ENCODE measurements around the gene C5orf22.
"Not testable (repeated sequence)": the region's sequence is repeated elsewhere in the genome, so short reads cannot be mapped to it uniquely, and the experiment has no call there.

Gene C5orf22

DNA sequence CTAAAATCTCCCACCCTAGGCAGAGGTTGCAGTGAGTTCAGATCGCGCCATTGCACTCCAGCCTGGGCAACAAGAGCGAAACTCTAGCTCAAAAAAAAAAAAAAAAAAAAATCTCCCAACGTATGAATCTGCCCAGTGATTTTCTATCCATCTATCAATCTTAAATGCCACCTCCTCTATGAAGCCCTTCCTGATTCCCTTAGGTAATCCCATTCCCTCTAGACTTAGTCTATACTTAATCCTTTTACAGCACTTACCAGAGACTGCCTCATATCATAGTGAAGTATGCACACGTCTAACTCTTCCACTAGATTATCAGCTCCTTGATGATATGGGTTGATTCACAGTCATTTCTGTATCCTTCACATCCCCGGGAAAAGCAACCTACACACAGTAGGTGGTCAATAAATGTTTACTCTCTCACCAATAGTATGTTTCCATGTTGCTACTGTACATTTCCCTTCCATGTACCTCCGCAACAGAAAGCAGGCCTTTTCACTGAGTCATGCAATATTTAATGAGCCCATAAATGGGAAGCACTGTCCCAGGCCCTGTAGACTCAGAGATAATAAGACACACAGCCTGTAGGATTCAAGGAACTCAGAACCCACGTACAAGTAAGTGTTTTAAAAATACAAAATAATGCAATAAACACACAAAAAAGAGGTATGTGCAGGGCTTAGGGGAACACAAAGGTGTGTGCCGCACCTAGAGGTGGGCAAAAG lies 1.4 kb upstream of the C5orf22 start:
- TF ChIP-seq ZFX (IDR thresholded peaks at IDR 0.05), result no peak
- TF ChIP-seq, protein P1, sequence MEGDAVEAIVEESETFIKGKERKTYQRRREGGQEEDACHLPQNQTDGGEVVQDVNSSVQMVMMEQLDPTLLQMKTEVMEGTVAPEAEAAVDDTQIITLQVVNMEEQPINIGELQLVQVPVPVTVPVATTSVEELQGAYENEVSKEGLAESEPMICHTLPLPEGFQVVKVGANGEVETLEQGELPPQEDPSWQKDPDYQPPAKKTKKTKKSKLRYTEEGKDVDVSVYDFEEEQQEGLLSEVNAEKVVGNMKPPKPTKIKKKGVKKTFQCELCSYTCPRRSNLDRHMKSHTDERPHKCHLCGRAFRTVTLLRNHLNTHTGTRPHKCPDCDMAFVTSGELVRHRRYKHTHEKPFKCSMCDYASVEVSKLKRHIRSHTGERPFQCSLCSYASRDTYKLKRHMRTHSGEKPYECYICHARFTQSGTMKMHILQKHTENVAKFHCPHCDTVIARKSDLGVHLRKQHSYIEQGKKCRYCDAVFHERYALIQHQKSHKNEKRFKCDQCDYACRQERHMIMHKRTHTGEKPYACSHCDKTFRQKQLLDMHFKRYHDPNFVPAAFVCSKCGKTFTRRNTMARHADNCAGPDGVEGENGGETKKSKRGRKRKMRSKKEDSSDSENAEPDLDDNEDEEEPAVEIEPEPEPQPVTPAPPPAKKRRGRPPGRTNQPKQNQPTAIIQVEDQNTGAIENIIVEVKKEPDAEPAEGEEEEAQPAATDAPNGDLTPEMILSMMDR (conservative IDR thresholded peaks at IDR 0.05), result no peak
- H3K27ac ChIP-seq, result peak overlapping the region; percentile 80; the same call in 1 of the 2 replicates

DNA sequence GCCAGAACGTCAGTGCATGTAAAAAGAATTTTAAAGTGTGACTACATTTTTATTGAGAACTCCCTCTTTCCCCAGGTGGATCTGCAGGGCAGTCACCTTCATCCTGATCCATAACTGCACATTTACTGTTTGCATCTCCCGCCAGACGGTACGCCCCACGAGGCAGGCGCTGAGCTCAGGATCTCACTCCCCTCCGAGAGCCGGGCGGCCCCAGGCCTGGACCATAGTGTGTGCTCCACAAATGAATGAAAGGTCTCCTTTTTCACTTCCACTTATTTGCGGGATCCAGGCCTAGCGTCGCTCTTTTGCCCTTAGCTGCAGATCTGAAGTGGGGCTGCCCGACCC lies 586 bp upstream of the C5orf22 start:
- TF ChIP-seq, protein P1 (conservative IDR thresholded peaks at IDR 0.05), result no peak
- TF ChIP-seq ZFX (IDR thresholded peaks at IDR 0.05), result no peak
- H3K27ac ChIP-seq, result peak overlapping the region; percentile 80

DNA sequence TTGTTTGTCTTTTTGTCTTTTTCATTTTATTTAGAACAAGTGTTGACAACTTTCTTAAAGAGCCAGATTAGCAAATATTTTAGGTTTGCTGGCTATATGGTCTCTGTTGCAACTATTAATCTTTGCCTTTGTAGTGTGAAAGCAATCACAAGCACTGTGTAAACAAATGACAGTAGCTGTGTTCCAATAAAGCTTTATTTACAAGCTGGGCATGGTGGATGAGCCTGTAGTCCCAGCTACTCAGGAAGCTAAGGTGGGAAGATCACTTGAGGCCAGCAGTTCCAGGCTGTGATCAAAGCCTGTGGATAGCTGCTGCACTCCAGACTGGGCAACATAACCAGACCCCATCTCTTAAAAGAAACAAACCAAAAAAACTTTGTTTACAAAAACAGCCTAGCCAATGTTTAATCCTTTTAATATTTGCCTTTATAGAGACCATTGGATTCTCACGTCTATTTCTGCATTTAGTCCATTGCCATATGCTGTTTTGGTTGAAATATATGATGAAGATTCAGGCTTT lies 2.5 kb downstream of the C5orf22 start:
- H3K27ac ChIP-seq, result no peak overlapping the region
- TF ChIP-seq ZFX (IDR thresholded peaks at IDR 0.05), result no peak

DNA sequence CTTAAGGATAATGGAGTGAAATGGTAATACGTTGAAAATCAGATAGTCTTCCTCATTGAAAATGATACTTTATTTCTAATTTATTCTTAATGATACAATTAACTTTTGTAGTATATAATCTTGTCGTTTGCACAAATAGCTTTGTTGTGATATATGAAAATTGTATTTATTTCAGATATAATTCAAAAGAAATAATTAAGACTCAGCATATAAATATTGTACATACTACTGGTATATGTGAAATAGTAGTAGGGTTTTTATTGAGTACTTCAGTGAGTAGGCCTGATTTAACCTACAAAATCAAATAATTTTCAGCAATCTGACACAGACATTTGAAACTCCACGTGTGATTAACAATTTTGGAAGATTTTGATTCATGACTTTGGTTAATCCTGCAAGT lies 4.8 kb downstream of the C5orf22 start:
- TF ChIP-seq ZFX (IDR thresholded peaks at IDR 0.05), result no peak
- TF ChIP-seq, protein P1 (conservative IDR thresholded peaks at IDR 0.05), result no peak
- H3K27ac ChIP-seq, result no peak overlapping the region

DNA sequence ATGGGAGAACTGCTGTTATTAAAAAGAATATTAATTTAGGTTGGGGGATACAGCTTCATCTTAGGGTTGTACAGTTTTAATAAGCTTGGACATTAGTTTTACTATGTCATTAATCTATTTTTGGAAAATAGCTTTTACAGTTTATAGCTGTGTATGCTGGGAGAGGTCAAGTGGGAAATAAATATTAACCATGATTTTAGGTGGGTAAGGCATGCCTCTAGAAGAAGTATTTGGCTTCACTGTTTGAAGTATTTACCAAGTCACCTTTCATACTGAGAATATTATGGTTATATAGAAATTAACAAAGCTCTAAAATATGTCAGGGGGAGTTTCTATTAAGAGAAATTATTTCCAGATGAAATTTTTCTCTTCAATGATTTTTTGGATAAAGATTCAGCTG lies 5.2 kb downstream of the C5orf22 start:
- TF ChIP-seq, protein P1 (conservative IDR thresholded peaks at IDR 0.05), result no peak
- no peak for TF ChIP-seq ZFX (IDR thresholded peaks at IDR 0.05)
- no peak overlapping the region for H3K27ac ChIP-seq

DNA sequence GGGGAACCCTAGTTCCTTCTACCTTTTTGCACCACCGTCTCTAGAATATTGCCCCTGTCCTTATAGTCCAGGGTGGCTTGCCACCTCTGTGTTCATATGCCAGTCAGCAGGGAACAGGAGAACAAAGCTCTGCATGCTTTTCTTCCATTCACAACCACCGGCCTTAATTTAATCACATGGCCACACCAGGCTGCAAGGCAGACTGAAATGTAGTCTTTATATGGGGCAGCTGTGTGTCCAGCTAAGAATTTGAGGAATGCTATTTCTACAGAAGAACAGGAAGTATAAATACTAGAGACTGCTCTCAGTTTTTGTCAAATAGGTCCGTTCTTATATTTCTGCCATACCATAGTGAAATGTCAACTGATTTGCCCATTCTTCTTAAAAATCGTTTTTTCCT lies 5.8 kb downstream of the C5orf22 start:
- no peak overlapping the region for H3K27ac ChIP-seq
- TF ChIP-seq ZFX (IDR thresholded peaks at IDR 0.05), result no peak
- TF ChIP-seq, protein P1 (conservative IDR thresholded peaks at IDR 0.05), result no peak

DNA sequence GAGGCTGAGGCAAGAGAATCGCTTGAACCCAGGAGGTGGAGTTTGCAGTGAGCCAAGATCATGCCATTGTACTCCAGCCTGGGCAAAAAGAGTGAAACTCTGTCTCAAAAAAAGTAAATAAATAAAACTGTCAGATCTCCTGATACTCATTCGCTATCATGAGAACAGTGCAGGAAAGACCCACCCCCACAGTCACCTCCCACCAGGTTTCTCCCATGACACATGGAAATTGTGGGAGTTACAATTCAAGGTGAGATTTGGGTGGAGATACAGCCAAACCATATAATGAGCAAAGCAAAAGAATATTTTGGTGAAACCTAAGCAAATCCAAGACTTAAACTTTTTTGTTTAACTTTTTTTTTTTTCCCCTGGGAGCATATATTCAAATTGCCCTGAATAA lies 17.0 kb downstream of the C5orf22 start:
- H3K27ac ChIP-seq, result not testable (repeated sequence)

DNA sequence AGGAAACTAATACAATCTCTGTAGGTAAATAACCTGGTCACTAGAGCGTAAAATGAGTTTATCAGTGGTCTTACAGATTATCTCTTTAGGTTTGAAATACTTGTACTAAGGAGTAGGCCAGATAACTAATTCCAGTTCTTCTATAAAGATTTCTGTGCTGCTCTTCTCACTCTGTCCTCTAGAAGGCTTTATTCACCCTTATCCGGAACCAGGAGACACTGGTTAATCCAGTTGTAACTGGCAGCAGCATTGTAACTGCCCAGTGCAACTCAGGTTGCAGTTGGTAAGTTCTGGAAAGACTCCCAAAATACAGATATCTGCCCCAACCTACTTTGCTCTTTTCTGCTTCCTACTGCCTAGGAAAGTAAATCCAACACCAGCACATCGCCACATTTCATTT lies 19.8 kb downstream of the C5orf22 start:
- TF ChIP-seq, protein P1 (conservative IDR thresholded peaks at IDR 0.05), result peak; percentile 45
- no peak for TF ChIP-seq ZFX (IDR thresholded peaks at IDR 0.05)
- no peak overlapping the region for H3K27ac ChIP-seq
